ENCODE results near the gene ZBTB26. TPM values are rescaled to one million over a fixed set of nuclear protein-coding genes. Genes with fewer than 3 reads are reported as not detected.

Gene ZBTB26
- total and polyA plus RNA-seq, 10 of the 15 experiments (the other 5 are each of a cell fraction or from before 2014, with no cell fraction given) = 1.8 to 19.5 (median 4.5) TPM

- TF ChIP-seq NFYB (IDR thresholded peaks at IDR 0.05; ENCODE audit: insufficient read depth, low read depth, low read length) (peak; percentile 69; the same call in 1 of the 2 replicates), IRF4 (IDR thresholded peaks at IDR 0.05; ENCODE audit: low read depth, low read length) (no peak), RUNX3 (IDR thresholded peaks at IDR 0.05; ENCODE audit: low read length) (no peak), SIN3A (IDR thresholded peaks at IDR 0.05; ENCODE audit: low read depth, low read length) (peak; percentile 50; the same call in 1 of the 2 replicates), RAD21 (IDR thresholded peaks at IDR 0.05; ENCODE audit: insufficient read depth, low read depth, low read length) (no peak), FOS (IDR thresholded peaks at IDR 0.05; ENCODE audit: borderline replicate concordance, extremely low read depth, insufficient read length) (no peak), EGR1 (IDR thresholded peaks at IDR 0.05; ENCODE audit: borderline replicate concordance in 1 of 2, low read depth in 2 of 2, low read length in 2 of 2) (peak in 1 of 2 experiments; percentile 61; a peak in 1 of 3 replicates)
Observed at GRCh38 chr9:122940749-122941581, 9.7 kb upstream of the ZBTB26 start, which contains the start of gene RABGAP1 (continued).

GRCh38 chr9:122940454-122940748, 9.1 kb upstream of the ZBTB26 start:
- peaks cover 0 to 19% of the 10 kb centered on the region in 2 experiments; a peak in 1 of 4 replicates for H3K36me3 ChIP-seq (ENCODE audit: control insufficient read depth in 2 of 2, insufficient read depth in 2 of 2, low read length in 1 of 2)
- peaks cover 43% of the 10 kb centered on the region for H3K79me2 ChIP-seq (ENCODE audit: control insufficient read depth, insufficient read depth, low read length)
- intact Hi-C loops (cut with micrococcal nuclease; ENCODE audit: unreplicated experiment) (loop anchor here (1.0 to 2.0 kb wide), 2 partner anchors 9 to 36 kb away; partner anchors contain the start of genes RC3H2 and ZBTB26), in situ Hi-C loops (cut with MboI) (no loop called here)
- FAIRE-seq = no peak
- ChIA-PET SMC1A (ENCODE audit: uncharacterized antibody, unreplicated experiment) (interaction anchor here (1.0 to 4.1 kb wide), 12 partner anchors 8 to 65 kb away, joined by 3 to 19 read pairs (median 6); partner anchors contain the start of genes ZBTB26 and ZBTB6), RAD21 (ENCODE audit: unreplicated experiment) (interaction anchor here (0.6 to 4.3 kb wide), 9 partner anchors 10 to 401 kb away, joined by 3 to 34 read pairs (median 5); partner anchors contain the start of genes RC3H2, ZBTB26 and ZBTB6), CTCF (interaction anchor here (0.7 to 1.4 kb wide), 9 partner anchors 9 to 477 kb away, joined by 3 to 7 read pairs (median 3); partner anchors contain the start of gene ZBTB26), POLR2A (interaction anchor here (0.6 to 4.2 kb wide), 10 partner anchors 8 to 1739 kb away, joined by 3 to 53 read pairs (median 4); partner anchors contain the start of genes RC3H2, ZBTB26 and ZBTB6)
- no TSS peak for BruUV-seq (replicated peaks)
- peak overlapping the region; percentile 99 for H3K4me2 ChIP-seq (ENCODE audit: control insufficient read depth, insufficient read depth)
- no peaks in the 10 kb centered on the region for H4K20me1 ChIP-seq (ENCODE audit: control insufficient read depth, insufficient read depth)
- peak overlapping the region; percentile 95 for H2AFZ ChIP-seq (ENCODE audit: control insufficient read depth, low read depth, low read length)
- ATAC-seq = no peak
- H3K27me3 ChIP-seq (replicated peaks in 1 of 2; ENCODE audit: control insufficient read depth in 2 of 2, insufficient read depth in 2 of 2, low read length in 1 of 2) = no peaks in the 10 kb centered on the region
- peak overlapping the region; percentile 50 for H3K27ac ChIP-seq (ENCODE audit: control insufficient read depth, insufficient read depth)
- H3K4me1 ChIP-seq (ENCODE audit: control insufficient read depth, insufficient read depth, low read length) = peaks cover 10% of the 10 kb centered on the region; the same call in 1 of the 2 replicates
- no peaks in the 10 kb centered on the region for H3K9me3 ChIP-seq (replicated peaks; ENCODE audit: control insufficient read depth, insufficient read depth, low read length)
- H3K4me3 ChIP-seq = peak overlapping the region; percentile 67; the same call in 1 of the 2 replicates
- peak overlapping the region; percentile 42; the same call in 1 of the 2 replicates for H3K9ac ChIP-seq (ENCODE audit: control insufficient read depth, insufficient read depth, low read length)
- 19% methylated on average over 6 of the region's 6 CpGs for WGBS (ENCODE audit: insufficient coverage, insufficient replicate concordance, low lambda C conversion rate, missing lambda C conversion rate)
- DNase-seq (ENCODE audit: low read depth, low spot score) = no peak
- TF ChIP-seq KLF5 (IDR thresholded peaks at IDR 0.05; ENCODE audit: partially characterized antibody) (no peak), IRF5 (IDR thresholded peaks at IDR 0.05; ENCODE audit: borderline replicate concordance) (no peak), ZBTB4 (CRISPR knock-in tag; IDR thresholded peaks at IDR 0.05) (no peak), SIN3A (IDR thresholded peaks at IDR 0.05; ENCODE audit: low read depth, low read length) (0 out of 2 replicates have a peak, but pooled peaks have one; percentile 8), HCFC1 (IDR thresholded peaks at IDR 0.05; ENCODE audit: low read length) (no peak), REST (IDR thresholded peaks at IDR 0.05; ENCODE audit: low read depth, low read length) (no peak)
